HTERT RPE-1 (cell line): ENCODE results near the gene MAPK9.

Source experiments
- in situ Hi-C: fragments of 300-500 bp; cut with MboI; formaldehyde crosslinking; loops from 4 replicates; pipeline ENCODE4 v1.14.3; 2020; ENCODE audit warnings: low sequenced_read_pairs

The MAPK9 gene

GRCh38 chr5:180291943-180292831 lies at the start of gene MAPK9:
TSS of gene MAPK9 (minus strand) at chr5:180292083. CDS start at chr5:180280561, 11,522 bp downstream.
- in situ Hi-C loops = no loop called here

- in situ Hi-C loops = no loop called here
Measured at GRCh38 chr5:180341595-180341994, 49.7 kb upstream of the MAPK9 start.

- in situ Hi-C loops = no loop called here
Measured at GRCh38 chr5:180340856-180341255, 49.0 kb upstream of the MAPK9 start.

GRCh38 chr5:180339583-180340183 lies 47.8 kb upstream of the MAPK9 start:
- in situ Hi-C loops = no loop called here

GRCh38 chr5:180338001-180338707 lies 46.3 kb upstream of the MAPK9 start:
- in situ Hi-C loops = no loop called here

- in situ Hi-C loops = no loop called here
Measured at GRCh38 chr5:180336234-180337020, 44.5 kb upstream of the MAPK9 start.

- in situ Hi-C loops = no loop called here
Measured at GRCh38 chr5:180335614-180336233, 43.8 kb upstream of the MAPK9 start.

- in situ Hi-C loops = no loop called here
Measured at GRCh38 chr5:180334751-180335613, 43.1 kb upstream of the MAPK9 start.

GRCh38 chr5:180334176-180334575 lies 42.3 kb upstream of the MAPK9 start:
- in situ Hi-C loops = no loop called here

- in situ Hi-C loops = no loop called here
Measured at GRCh38 chr5:180333661-180334060, 41.8 kb upstream of the MAPK9 start.

GRCh38 chr5:180332861-180333260 lies 41.0 kb upstream of the MAPK9 start:
- in situ Hi-C loops = no loop called here

- in situ Hi-C loops = no loop called here
Measured at GRCh38 chr5:180332051-180332517, 40.2 kb upstream of the MAPK9 start.

GRCh38 chr5:180331647-180331950 lies 39.7 kb upstream of the MAPK9 start:
- in situ Hi-C loops = no loop called here

GRCh38 chr5:180330810-180331646 lies 39.1 kb upstream of the MAPK9 start:
- in situ Hi-C loops = no loop called here

- in situ Hi-C loops = no loop called here
Measured at GRCh38 chr5:180330270-180330648, 38.4 kb upstream of the MAPK9 start.

GRCh38 chr5:180329606-180330269 lies 37.9 kb upstream of the MAPK9 start:
- in situ Hi-C loops = no loop called here

- in situ Hi-C loops = no loop called here
Measured at GRCh38 chr5:180329138-180329435, 37.2 kb upstream of the MAPK9 start.
